D721Med (cell line): ENCODE measurements around the gene HUS1.

Experiments
- DNase-seq: peaks from one replicate; pipeline ENCODE4 v3.0.0; 2011; ENCODE audit warnings: low spot score; ENCODE audit not compliant: insufficient read length
- FAIRE-seq: peaks from 2 replicates; lab custom pipeline; 2011; peaks lifted over from hg19 to GRCh38; lab: Jason Lieb, UNC
- CTCF ChIP-seq: IDR thresholded peaks from 2 replicates; pipeline ENCODE4 v1.5.1; 2012; ENCODE audit warnings: mild to moderate bottlenecking, control low read depth; ENCODE audit not compliant: insufficient read depth; ENCODE audit errors: missing control alignments

Gene HUS1

GRCh38 chr7:47950714-47951113 lies 28.7 kb downstream of the HUS1 start:
- FAIRE-seq (no peak), DNase-seq (no peak)
- TF ChIP-seq CTCF: no peak

GRCh38 chr7:47949703-47950102 lies 29.7 kb downstream of the HUS1 start:
- DNase-seq (no peak), FAIRE-seq (no peak)
- TF ChIP-seq CTCF: no peak

DNA sequence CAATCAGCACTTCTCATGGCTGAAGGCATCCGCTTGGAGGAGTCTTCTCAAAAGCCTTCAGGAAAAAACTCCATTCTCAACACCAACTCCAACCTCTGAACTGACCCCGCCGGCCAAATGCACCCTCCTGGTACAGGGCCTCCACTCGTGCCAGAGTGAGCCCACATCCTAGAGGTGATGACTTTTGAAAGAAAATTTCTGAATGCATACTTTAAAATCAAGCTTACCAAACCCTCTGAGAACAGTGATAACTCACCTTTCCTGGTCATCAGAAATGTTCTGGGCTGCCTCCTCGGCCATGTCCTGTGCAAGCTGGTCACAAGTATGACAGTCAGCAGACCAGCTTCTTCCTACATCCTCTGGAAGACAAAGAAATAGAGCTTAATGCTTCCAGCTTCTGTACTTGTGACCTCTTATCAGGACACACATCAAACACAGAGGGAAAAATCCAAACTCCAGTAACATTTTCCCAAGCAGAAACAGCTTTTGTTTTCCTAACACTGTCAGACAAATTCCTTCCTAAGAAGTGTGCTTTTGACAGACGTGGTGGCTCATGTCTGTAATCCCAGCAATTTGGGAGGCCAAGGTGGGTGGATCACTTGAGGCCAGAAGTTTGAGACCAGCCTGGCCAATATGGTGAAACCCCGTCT lies 31.1 kb downstream of the HUS1 start, which contains the start of gene PKD1L1:
Gene PKD1L1, minus strand, starts transcription at position 326 of the 650 bp plus-strand sequence. Its CDS starts 26 bp downstream, at position 300.
- no peak for DNase-seq
- TF ChIP-seq CTCF: no peak
- no peak for FAIRE-seq

DNA sequence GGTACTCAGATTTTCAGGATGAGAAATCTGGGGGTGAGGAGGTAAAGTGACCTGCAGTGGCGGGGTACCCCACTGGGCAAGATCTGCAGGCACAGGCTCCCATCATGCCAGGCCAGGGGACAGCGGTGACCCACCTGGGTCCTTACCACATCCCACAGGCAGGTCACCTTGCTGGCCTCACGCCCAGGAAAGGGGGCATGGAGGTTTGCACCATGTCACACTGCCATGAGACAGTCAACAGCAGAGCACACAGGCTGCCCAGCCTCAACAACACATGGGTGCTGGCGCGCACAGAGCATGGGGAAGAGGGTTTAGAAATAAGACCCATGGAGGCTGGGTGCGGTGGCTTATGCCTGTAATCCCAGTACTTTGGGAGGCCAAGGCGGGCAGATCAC lies 32.1 kb downstream of the HUS1 start:
- FAIRE-seq (no peak), DNase-seq (no peak)
- no peak for TF ChIP-seq CTCF

GRCh38 chr7:47946581-47947354 lies 32.6 kb downstream of the HUS1 start:
- TF ChIP-seq CTCF: no peak
- no peak for FAIRE-seq

DNA sequence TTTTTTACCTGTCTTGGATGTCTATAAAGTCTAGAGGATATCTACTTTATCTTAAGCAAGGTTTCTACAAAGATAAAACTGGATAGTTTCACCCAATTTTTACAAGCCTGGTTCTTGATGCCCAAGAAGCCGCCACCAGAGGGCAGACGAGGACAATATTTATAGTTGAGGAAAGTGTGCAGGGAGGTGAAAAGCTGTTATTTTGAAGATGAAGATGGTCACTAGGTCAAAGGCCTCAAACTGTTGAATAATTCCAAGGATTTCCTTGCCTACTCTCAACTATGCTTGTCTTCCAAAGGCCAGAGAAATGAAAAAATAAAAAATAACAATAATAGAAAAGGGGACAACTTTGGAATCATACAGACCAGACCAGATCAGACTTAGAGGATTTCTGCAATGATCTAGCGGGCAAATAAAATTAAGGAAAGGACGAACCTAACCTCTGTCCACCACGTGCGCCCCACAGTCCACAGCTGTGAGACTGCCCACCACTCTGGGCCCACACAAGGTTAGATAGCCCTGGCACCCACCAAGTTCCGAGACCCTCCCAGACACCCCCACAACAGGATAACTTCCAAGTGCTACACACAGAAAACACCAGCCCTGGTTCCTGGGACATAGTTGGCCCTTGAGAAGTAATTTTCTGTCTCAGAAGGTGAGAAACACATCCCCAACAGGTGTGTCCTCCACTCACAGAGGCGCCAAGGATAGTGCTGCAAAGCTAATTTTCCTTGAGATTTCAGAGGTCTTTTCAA lies 34.0 kb downstream of the HUS1 start:
- FAIRE-seq (no peak), DNase-seq (no peak)
- peak; percentile 88 for TF ChIP-seq CTCF

More at GRCh38 chr7:47946581-47947354, 32.6 kb downstream of the HUS1 start:
- DNase-seq: no peak
